Smooth muscle cell (in vitro differentiated cells): ENCODE measurements around the gene LIN28A. TPM values are rescaled to one million over a fixed set of nuclear protein-coding genes. Genes with fewer than 3 reads are reported as not detected.

Source experiments
- DNase-seq: peaks from one replicate; lab custom pipeline; 2025; ENCODE audit not compliant: unreplicated experiment; lab: John Stamatoyannopoulos, UW
- H2AFZ ChIP-seq: fragments of 200-600 bp; sonication (generic); 2 replicates; pipeline ENCODE4 v1.6.0; 2016; ENCODE audit warnings: antibody characterized with exemption, low read depth, mild to moderate bottlenecking
- H3F3A ChIP-seq: fragments of 200-600 bp; sonication (generic); 2 replicates; pipeline ENCODE4 v1.6.0; 2017; ENCODE audit warnings: antibody characterized with exemption, low read depth
- H3K27ac ChIP-seq: fragments of 200-600 bp; sonication (generic); 2 replicates; pipeline ENCODE4 v1.5.1; 2016; ENCODE audit warnings: low read depth, mild to moderate bottlenecking
- H3K27me3 ChIP-seq: fragments of 200-600 bp; sonication (generic); 2 replicates; pipeline ENCODE4 v1.6.1; 2016; ENCODE audit warnings: low read depth, mild to moderate bottlenecking
- H3K36me3 ChIP-seq: fragments of 200-600 bp; sonication (generic); 2 replicates; pipeline ENCODE4 v1.5.1; 2016; ENCODE audit warnings: low read depth
- H3K4me1 ChIP-seq: fragments of 200-600 bp; sonication (generic); 2 replicates; pipeline ENCODE4 v1.5.1; 2016; ENCODE audit warnings: low read depth
- H3K4me2 ChIP-seq: fragments of 200-600 bp; sonication (generic); 2 replicates; pipeline ENCODE4 v1.6.0; 2016; ENCODE audit warnings: mild to moderate bottlenecking
- H3K4me3 ChIP-seq: fragments of 200-600 bp; sonication (generic); 2 replicates; pipeline ENCODE4 v1.5.1; 2016; ENCODE audit warnings: mild to moderate bottlenecking
- H3K79me2 ChIP-seq: fragments of 200-600 bp; sonication (generic); 2 replicates; pipeline ENCODE4 v1.6.0; 2016; ENCODE audit warnings: low read depth, mild to moderate bottlenecking
- H3K9ac ChIP-seq: fragments of 200-600 bp; sonication (generic); 2 replicates; pipeline ENCODE4 v1.6.0; 2016; ENCODE audit warnings: low read depth
- H3K9me3 ChIP-seq: fragments of 200-600 bp; sonication (generic); replicated peaks from 2 replicates; pipeline ENCODE4 v1.5.1; 2016; ENCODE audit warnings: low read depth
- H4K20me1 ChIP-seq: fragments of 200-600 bp; sonication (generic); 2 replicates; pipeline ENCODE4 v1.6.0; 2016; ENCODE audit warnings: low read depth
- CTCF ChIP-seq: fragments of 200-600 bp; sonication (generic); IDR thresholded peaks from 2 replicates; pipeline ENCODE4 v1.5.1; 2017; ENCODE audit warnings: borderline replicate concordance, mild to moderate bottlenecking, antibody characterized with exemption; ENCODE audit not compliant: insufficient read depth, poor library complexity, severe bottlenecking
- WGBS: methylation state at CpG from one replicate; pipeline ENCODE4 v1.1.7; 2016; ENCODE audit warnings: low lambda C conversion rate; 5-methylcytosine and 5-hydroxymethylcytosine counted together
- polyA plus RNA-seq: library from polyadenylated mRNA; unstranded; fragments of >200 nt; fragmentation: Nextera tagmentation; extraction: Ambion mirVana; gene quantifications from 2 replicates; pipeline ENCODE4 v1.2.1, GENCODE V29; 2016
- total RNA-seq: library from RNA; depleted of rRNA; stranded (reverse); fragments of >200 nt; gene quantifications from 2 replicates; pipeline ENCODE4 v1.2.3, GENCODE V29; 2014

The LIN28A gene
- total and polyA plus RNA-seq, 2 experiments from 2014 or later = 0.08 TPM; not detected in 1

GRCh38 chr1:26408604-26409003 is 2.0 kb upstream of the LIN28A start:
- H3K9ac ChIP-seq = no peak overlapping the region
- WGBS = 0% methylated on average over 12 of the region's 12 CpGs
- no peaks in the 10 kb centered on the region for H3K36me3 ChIP-seq
- no peak overlapping the region for H3K4me3 ChIP-seq
- no peaks in the 10 kb centered on the region for H3K9me3 ChIP-seq
- H3K27me3 ChIP-seq = peaks cover 32% of the 10 kb centered on the region
- H2AFZ ChIP-seq = no peak overlapping the region
- no peaks in the 10 kb centered on the region for H4K20me1 ChIP-seq
- no peak overlapping the region for H3K27ac ChIP-seq
- peaks cover 3% of the 10 kb centered on the region for H3K4me1 ChIP-seq
- peak; percentile 68 for DNase-seq
- peaks cover 5% of the 10 kb centered on the region for H3F3A ChIP-seq
- no peak for TF ChIP-seq CTCF
- no peak overlapping the region for H3K4me2 ChIP-seq
- peaks cover 9% of the 10 kb centered on the region for H3K79me2 ChIP-seq

- no peak for TF ChIP-seq CTCF
- Histone ChIP-seq H3K27ac (no peak overlapping the region), H3K4me3 (no peak overlapping the region), H3K9ac (no peak overlapping the region), H3K9me3 (no peaks in the 10 kb centered on the region), H3K79me2 (peaks cover 9% of the 10 kb centered on the region), H4K20me1 (no peaks in the 10 kb centered on the region), H3K4me1 (peaks cover 6% of the 10 kb centered on the region), H3K36me3 (no peaks in the 10 kb centered on the region), H3K4me2 (no peak overlapping the region), H2AFZ (no peak overlapping the region), H3F3A (peaks cover 5% of the 10 kb centered on the region), H3K27me3 (peaks cover 32% of the 10 kb centered on the region)
- 2% methylated on average over 16 of the region's 16 CpGs for WGBS
- DNase-seq = no peak
These were observed 1.3 kb upstream of the LIN28A start for GRCh38 chr1:26409191-26409807.

DNA sequence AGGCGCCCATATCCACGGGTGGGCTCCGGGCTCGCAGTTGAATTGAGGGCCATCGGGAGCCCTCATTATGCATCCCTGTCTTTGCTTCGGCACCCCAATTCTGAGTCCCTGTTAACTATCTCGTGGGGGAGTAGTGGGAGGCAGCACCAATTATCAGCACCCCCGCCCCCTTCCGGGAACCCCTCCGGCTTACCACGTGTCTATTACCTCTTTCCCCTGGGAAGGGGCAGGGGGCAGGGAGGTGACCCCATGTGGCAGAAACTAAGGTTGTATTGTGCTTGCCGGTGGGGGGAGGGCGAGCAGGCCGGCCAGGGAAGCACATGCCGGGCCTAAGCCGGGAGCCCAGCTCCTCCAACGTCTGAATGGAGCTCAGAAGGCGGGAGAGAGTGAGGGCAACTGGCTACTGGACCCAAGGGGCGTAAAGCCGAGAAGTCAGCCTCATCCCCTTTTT is 1.0 kb downstream of the LIN28A start:
- H4K20me1 ChIP-seq = no peaks in the 10 kb centered on the region
- H3F3A ChIP-seq = peaks cover 5% of the 10 kb centered on the region
- no peak for DNase-seq
- H3K9ac ChIP-seq = no peak overlapping the region
- H3K4me2 ChIP-seq = peak overlapping the region; percentile 62
- no peak for TF ChIP-seq CTCF
- WGBS = 5% methylated on average over 20 of the region's 20 CpGs
- H2AFZ ChIP-seq = no peak overlapping the region
- H3K4me1 ChIP-seq = peaks cover 25% of the 10 kb centered on the region
- H3K27ac ChIP-seq = no peak overlapping the region
- H3K79me2 ChIP-seq = peaks cover 9% of the 10 kb centered on the region
- H3K9me3 ChIP-seq = no peaks in the 10 kb centered on the region
- H3K36me3 ChIP-seq = no peaks in the 10 kb centered on the region
- no peak overlapping the region for H3K4me3 ChIP-seq
- H3K27me3 ChIP-seq = peaks cover 32% of the 10 kb centered on the region

- no peak for DNase-seq
- TF ChIP-seq CTCF = no peak
- Histone ChIP-seq H3K27ac (no peak overlapping the region), H4K20me1 (no peaks in the 10 kb centered on the region), H3K9ac (no peak overlapping the region), H3K36me3 (no peaks in the 10 kb centered on the region), H3K4me3 (no peak overlapping the region), H3K27me3 (peaks cover 32% of the 10 kb centered on the region), H3K4me1 (peaks cover 26% of the 10 kb centered on the region), H3F3A (peaks cover 7% of the 10 kb centered on the region), H3K9me3 (no peaks in the 10 kb centered on the region), H2AFZ (no peak overlapping the region), H3K79me2 (peaks cover 9% of the 10 kb centered on the region), H3K4me2 (no peak overlapping the region)
- 13% methylated on average over 9 of the region's 9 CpGs for WGBS
These were observed 1.7 kb downstream of the LIN28A start for GRCh38 chr1:26412180-26412840.
